Measurements from ENCODE around the gene KAZN. TPM values are rescaled to one million over a fixed set of nuclear protein-coding genes. Genes with fewer than 3 reads are reported as not detected.

The KAZN gene
- total and polyA plus RNA-seq, 2 of the 8 experiments (the other 6 are each of a cell fraction or from before 2014, with no cell fraction given): 3.7 to 11.8 TPM

GRCh38 chr1:14761291-14762153 is 163.0 kb downstream of the KAZN start (continued):
- TF ChIP-seq CEBPB (IDR thresholded peaks at IDR 0.05; ENCODE audit: low read depth, low read length) (no peak), SIN3A (conservative IDR thresholded peaks at IDR 0.05 in 1 of 2, IDR thresholded peaks at IDR 0.05 in 1 of 2; ENCODE audit: low read depth in 1 of 2, low read length in 2 of 2) (no peak)
